ENCODE measurements around the gene SLC11A1.

Gene SLC11A1

DNA sequence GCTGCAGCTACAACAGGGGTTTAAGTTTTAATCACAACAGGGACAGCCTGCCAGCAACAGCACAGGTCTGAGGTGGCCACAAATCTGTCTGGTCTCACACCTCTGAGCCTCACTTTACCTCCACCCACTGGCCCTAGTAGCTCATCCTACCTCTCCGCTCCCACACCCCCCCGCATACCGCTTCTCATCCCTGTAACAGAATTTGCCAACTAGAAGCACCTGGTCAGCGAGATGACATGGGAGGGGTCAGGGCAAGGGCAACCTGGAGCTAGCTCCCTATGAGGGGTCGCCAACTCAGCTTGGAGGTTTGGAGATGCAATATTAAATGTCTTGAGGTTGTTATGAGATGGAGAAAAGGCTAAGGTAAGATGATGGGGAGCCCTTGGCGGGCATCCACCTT is 17.9 kb upstream of the SLC11A1 start:
- DNase-seq (ENCODE audit: low read depth, low spot score), result no peak
- no peak overlapping the region for H3K27ac ChIP-seq

DNA sequence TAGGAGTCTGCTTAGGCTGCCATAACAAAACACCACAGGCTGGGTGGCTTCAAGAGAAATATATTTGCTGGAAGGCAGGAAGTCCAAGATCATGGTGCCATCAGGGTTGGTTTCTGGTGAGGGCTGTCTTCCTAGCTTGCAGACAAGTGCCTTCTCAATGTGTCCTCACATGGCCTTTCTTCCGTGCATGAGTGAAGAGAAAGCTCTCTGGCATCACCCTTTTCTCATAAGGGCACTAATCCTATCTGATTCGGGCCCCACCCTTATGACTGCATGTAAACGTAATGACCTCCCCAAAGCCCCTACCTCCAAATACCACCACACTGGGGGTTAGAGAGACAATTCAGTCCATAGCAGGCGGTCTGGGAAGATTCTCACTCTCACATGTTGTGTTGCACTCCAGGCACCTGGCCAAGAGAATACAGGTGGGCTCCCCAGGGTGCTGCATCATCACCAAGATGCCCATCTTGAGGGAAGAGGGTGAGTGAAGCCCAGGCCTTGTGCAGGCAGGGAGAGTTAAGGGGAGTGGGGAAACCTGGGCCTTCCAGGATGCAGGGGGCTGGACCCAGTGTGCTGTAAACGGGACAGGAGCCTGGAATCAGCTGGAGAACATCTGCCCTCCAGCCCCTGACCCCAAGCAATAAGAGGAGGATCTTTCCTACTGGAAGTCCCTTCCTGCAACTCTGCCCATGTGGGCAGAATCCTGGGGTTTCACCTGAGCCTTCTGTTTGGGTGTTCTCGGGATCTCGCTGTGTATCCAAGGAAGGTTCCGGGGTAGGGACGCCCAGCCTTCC is 15.3 kb upstream of the SLC11A1 start:
- DNase-seq (ENCODE audit: low read depth, low spot score), result no peak
- H3K27ac ChIP-seq, result no peak overlapping the region

DNA sequence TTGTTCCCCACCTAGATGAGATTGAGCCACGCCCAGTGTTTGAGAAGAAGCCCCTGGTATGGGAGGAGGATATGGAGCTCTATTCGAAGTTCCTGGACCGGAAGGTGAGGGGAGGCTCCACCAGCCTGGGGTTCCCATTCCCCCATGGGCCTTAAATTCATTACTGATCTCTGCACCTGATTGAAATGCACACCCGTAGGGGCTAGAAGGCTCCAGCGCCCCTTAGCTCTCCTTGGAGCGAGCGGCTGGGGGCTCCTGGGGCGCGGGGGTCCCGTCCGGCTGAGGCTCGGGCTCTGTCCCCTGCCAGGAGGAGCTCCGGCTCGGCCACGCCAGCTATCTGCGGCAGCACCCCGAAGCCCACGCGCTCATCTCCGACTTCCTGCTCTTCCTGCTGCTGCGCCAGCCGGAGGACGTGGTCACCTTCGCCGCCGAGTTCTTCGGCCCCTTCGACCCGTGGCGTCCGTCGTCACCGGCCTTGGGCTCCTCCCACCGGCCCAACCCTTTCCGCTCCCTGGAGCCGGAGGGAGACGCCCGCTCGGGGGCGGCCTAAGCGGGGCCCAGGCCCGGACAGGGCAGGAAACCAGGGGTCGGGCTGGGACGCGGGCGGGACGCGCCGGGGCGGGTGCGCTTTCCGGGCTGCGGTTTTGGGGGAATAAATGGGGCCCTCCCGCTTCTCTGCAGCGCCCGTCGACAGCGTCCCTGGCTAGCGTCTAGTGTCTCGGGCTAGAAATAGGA is 14.5 kb upstream of the SLC11A1 start:
- DNase-seq (ENCODE audit: low read depth, low spot score), result no peak
- no peak overlapping the region for H3K27ac ChIP-seq

DNA sequence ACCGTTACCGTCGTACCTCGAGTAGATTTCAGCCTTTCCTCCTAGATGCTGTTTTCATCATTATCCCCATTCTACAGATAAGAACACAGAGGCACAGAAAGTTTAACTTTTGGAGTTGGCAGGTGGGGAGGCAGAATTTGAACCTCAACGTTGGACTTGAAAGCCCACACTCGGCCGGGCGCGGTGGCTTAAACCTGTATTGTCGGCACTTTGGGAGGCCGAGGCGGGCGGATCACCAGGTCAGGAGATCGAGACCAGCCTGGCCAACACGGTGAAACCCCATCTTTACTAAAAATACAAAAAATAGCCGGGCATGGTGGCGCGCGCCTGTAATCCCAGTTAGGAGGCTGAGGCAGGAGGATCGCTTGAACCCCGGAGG is 13.9 kb upstream of the SLC11A1 start:
- H3K27ac ChIP-seq, result no peak overlapping the region
- no peak for DNase-seq (ENCODE audit: low read depth, low spot score)

DNA sequence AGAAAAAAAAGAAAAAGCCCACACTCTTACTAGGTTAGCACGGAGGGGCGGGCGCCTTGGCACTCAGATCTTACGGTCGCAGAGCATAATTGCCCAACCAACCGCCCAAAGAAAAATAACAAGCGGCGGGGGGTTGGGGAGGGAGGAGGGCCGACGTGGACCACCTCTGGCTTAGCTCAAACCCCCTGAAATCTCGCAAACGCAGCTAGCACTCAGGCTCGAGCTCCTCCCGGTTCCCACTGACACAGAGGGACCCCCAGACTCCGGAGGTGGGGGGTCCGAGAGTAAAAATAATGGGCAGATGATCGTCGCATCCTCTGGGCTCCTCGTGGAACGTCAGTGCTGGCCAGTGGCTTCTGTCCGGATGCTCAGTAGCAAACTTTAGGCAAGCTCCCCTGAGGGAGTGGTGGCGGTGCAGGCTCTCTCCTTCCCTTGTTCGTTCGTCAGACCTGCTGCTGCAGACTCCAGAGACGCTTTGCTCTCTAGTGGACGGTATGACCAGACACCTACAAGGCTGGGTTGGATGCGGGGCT is 13.4 kb upstream of the SLC11A1 start:
- no peak overlapping the region for H3K27ac ChIP-seq
- DNase-seq (ENCODE audit: low read depth, low spot score), result no peak

DNA sequence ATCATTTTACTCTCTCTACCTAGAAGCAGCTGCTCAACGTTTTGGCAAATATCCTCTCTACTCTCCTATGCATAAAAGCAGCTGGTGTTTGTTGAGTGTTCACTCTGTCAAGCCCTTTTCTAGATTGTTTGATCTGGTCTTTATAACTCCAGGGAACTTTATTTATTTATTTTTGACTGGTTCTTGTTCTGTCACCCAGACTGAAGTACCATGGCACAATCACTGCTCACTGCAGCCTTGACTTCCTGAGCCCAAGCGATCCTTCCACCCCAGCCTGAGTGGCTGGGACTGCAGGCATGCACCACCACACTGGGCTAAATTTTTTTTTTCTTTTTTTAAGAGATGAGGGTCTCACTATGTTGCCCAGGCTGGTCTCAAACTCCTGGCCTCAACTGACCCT is 12.7 kb upstream of the SLC11A1 start:
- no peak for DNase-seq (ENCODE audit: low read depth, low spot score)
- no peak overlapping the region for H3K27ac ChIP-seq

DNA sequence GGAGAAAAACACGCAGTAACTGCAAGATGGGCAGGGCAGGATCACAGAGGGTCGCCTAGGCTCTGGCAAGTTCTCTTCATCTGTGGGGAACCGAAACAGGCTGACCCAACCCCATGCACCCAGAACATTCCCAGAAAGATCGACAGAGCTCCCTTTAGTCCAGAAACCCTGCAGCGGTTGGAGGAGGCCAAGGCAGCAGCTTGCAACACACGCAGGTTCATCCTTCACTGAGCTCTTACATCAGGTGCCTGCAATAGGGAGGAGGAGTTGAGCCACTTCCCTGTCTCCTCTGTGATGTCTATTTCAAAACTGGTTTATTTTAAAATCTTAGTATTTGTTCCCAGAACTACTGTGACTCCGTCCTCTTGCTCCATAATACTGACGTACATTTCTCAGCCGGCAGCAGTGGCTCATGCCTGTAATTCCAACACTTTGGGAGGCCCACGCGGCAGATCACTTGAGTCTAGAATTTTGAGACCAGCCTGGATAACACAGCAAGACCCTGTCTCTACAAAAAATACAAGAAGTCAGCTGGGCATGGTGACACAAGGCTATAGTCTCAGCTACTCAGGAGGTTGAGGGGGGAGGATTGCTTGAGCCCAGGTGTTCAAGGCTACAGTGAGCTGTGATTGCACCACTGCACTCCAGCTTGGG is 11.5 kb upstream of the SLC11A1 start:
- no peak for DNase-seq (ENCODE audit: low read depth, low spot score)
- H3K27ac ChIP-seq, result no peak overlapping the region

DNA sequence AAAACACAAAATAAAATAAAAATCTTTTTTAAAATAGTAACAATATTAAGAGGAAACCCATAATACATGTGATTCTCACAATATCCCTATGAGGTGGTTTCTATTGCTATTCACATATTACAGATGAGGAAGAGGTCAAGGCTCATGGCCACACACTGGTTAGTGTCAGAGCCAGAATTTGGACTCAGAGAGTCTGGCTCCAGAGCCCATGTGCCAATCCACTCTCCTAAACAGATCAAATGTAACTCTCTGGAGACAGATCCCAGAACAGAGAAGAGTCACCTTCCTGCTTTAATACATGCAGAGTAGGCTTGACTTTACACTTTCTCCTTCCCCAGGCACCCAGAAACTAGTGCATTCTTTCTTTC is 10.1 kb upstream of the SLC11A1 start:
- no peak overlapping the region for H3K27ac ChIP-seq
- no peak for DNase-seq (ENCODE audit: low read depth, low spot score)

DNA sequence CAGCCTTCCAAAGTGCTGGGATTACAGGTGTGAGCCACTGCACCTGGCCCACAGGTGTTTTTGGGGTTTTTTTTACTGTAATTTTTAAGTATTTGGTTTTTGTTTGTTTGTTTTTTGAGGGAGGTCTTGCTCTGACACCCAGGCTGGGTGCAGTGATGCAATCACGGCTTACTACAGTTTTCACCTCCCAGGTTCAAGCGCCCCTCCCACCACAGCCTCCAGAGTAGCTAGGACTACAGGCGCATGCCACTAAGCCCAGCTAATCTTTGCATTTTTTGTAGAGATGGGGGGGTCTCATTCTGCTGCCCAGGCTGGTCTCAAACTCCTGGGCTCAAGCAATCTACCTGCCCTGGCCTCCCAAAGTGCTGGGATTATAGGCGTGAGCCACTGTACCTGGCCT is 7.3 kb upstream of the SLC11A1 start:
- H3K27ac ChIP-seq, result no peak overlapping the region
- no peak for DNase-seq (ENCODE audit: low read depth, low spot score)

DNA sequence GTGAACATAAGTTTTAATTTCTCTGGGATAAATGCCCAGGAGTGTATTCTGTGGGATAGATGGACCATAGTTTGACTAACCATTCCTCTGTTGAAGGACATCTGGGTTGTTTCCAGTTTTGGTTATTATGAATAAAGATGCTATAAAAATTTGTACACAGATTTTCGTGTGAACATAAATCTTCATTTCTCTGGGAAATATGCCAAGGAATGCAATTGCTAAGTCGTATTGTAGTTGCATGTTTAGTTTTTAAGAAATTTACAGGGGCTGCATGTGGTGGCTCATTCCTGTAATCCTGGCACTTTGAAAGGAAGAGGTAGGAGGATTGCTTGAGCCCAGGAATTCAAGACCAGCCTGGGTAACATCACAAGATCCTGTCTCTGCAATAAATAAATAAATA is 6.9 kb upstream of the SLC11A1 start:
- no peak overlapping the region for H3K27ac ChIP-seq
- DNase-seq (ENCODE audit: low read depth, low spot score), result no peak

DNA sequence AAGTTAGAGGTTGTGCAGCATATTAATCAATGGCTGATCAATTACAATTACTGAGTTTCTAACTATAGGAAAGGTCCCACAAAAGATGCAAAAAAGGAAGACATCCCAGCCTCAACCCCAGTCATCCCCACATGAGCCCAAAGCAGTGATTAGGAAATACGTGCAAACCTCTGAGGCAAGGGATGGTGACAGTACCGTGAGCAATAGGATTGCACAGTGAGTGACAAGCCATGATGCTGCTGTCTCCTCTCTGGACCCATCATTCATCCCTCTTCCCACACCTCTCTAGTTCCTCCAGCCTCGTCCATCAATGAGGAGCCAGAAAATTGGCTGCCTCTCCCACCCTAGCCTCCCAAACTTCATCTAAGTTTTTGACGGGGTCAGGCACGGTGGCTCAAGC is 4.0 kb upstream of the SLC11A1 start:
- no peak overlapping the region for H3K27ac ChIP-seq
- DNase-seq (ENCODE audit: low read depth, low spot score), result no peak

DNA sequence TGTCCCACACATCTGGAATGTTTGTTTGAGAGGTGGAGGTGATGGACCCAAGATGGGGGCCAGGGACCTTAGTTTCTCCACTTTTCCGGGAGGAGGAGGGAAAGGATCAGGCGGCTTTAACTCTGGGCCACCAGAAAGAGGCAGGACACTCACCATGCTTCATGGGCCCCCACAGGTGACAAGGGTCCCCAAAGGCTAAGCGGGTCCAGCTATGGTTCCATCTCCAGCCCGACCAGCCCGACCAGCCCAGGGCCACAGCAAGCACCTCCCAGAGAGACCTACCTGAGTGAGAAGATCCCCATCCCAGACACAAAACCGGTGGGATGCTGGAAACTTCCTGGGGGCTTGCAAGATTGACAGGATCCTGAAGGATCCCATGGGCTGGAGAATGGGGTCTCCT is 712 bp downstream of the SLC11A1 start:
- no peak for DNase-seq (ENCODE audit: low read depth, low spot score)
- no peak overlapping the region for H3K27ac ChIP-seq

DNA sequence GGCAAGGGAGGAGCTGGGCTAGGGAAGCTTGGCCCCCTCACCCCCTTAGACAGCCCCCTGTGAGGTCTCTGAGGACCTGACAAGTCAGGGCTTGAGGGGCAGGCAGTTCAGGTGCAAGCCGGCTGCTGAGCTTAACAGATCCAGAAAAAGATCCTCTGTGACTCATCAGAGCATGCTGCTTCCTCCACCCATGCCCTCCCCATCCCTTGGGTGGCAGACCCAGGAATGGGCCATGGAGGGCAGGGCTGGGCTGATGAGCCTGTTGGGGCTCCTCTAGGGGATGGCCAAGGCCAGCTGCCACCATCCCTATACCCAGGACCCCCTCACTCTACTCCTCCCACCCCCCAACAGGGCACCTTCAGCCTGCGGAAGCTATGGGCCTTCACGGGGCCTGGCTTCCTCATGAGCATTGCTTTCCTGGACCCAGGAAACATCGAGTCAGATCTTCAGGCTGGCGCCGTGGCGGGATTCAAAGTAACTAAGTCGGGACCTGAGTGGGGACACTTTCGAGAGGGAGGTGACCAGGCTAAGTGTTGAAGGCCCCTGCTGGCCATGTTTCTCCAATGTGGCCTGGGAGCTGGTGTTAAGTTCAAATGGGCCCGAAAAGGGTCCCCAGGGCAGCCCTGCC is 1.9 kb downstream of the SLC11A1 start:
- no peak overlapping the region for H3K27ac ChIP-seq
- DNase-seq (ENCODE audit: low read depth, low spot score), result no peak

DNA sequence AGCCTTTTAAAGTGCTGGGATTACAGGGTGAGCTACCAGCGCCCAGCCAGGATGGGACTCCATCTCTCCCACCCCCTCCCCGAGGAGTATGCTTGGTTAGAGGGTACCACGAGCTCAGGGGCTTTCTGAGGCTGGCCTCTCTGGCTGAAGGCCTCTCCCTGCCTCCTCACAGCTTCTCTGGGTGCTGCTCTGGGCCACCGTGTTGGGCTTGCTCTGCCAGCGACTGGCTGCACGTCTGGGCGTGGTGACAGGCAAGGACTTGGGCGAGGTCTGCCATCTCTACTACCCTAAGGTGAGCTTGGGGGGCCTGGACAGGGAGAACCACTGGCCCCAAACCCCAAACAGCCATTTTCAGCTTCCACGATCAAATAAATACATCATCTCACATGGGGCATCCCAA is 2.9 kb downstream of the SLC11A1 start:
- no peak overlapping the region for H3K27ac ChIP-seq
- DNase-seq (ENCODE audit: low read depth, low spot score), result no peak

DNA sequence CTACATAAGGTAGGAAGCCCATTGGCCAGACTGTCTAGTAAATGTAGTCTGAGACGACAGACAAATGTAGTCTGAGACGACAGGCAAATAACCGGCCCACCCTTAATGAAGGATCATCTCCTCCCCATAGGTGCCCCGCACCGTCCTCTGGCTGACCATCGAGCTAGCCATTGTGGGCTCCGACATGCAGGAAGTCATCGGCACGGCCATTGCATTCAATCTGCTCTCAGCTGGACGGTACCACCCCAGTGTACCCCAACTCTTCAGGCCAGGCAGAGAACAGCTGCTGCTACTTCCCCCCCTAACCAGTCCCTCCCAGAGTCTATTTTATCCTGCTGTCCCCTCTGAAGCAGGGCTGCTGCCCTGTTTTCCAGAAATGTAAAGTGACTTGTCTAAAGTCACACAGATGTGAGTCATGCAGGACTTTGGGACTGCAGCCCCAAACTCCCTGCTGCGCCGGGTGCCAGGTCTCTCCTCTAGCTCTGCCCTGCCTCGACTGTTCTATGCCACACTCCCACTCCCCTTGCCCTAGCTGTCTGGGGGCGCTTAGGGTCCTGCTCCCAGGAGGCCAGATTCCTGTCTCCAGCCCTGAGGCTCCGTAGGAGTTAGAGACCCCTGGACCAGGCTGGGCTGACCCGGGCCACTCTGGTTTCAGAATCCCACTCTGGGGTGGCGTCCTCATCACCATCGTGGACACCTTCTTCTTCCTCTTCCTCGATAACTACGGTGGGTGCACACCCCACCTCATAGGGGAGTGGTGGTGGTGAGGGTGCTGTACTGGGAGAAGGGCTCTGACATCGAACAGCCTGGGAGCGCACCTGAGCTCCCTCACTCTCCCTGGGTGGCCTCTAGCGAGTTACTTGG is 4.7 kb downstream of the SLC11A1 start:
- DNase-seq (ENCODE audit: low read depth, low spot score), result no peak
- H3K27ac ChIP-seq, result no peak overlapping the region

DNA sequence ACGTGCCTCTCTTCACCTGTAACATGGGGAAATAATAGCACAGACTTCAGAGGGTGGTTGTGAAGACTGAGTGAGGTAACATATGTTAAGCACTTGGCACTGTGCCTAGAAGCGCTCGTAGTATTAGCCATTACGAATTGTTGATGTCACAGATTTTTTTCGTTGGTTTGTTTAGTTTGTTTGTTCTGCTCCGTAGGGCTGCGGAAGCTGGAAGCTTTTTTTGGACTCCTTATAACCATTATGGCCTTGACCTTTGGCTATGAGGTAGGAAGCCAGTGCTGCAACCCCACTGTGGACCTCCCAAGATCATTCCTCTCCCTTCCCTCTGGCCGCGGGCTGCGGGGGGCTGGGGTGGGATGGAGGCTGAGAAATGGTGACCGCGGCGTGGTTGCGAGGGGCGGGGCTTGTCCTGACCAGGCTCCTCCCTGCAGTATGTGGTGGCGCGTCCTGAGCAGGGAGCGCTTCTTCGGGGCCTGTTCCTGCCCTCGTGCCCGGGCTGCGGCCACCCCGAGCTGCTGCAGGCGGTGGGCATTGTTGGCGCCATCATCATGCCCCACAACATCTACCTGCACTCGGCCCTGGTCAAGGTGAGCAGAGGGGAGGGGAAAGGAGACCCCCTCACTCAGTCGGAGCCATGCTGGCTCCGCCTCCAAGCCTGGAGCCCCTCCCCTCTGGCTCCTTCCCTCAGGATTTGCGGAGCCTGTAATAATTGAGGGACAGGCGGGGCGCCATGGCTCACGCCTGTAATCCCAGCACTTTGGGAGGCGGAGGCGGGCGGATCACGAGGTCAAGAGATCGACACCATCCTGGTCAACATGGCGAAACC is 5.5 kb downstream of the SLC11A1 start:
- no peak for DNase-seq (ENCODE audit: low read depth, low spot score)
- H3K27ac ChIP-seq, result no peak overlapping the region

DNA sequence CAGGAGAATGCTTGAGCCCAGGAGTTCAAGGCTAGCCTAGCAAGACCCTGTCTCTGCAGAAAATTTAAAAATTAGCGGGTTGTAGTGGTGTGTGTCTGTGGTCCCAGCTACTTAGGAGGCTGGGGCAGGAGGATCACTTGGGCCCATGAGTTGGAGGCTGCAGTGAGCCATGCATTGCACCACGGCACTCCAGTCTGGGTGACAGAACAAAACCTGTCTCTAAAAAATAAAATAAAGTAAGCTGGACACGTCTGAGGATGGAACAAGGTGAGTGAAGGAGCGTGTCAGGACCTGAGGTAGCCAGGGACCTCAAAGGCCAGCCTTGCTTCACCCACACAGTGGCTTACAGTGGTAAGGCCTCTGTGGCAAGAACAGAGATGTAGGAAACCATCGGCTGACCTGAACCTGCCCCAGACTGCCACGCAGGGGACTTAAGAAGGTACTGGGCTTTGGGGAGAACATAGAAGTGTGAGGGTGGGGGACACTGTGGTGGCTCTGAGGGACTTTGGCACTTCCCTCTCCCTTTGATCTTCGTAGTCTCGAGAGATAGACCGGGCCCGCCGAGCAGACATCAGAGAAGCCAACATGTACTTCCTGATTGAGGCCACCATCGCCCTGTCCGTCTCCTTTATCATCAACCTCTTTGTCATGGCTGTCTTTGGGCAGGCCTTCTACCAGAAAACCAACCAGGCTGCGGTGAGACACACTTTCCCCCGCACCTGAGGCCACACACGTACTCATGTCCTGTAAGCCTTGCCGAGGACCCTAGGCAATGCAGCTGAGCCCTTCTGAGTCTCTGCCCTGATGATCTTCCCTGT is 7.5 kb downstream of the SLC11A1 start:
- no peak overlapping the region for H3K27ac ChIP-seq
- no peak for DNase-seq (ENCODE audit: low read depth, low spot score)

DNA sequence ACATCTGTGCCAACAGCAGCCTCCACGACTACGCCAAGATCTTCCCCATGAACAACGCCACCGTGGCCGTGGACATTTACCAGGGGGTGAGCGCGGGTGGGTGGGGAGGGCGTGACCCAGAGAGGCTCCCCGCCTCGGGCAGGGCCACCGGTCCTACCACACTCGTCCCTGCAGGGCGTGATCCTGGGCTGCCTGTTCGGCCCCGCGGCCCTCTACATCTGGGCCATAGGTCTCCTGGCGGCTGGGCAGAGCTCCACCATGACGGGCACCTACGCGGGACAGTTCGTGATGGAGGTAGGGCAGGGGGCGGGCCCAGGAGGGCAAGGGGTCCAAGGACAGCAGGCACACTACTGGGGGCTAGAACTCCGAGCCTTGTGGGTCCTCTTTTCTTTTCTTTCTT is 9.1 kb downstream of the SLC11A1 start:
- no peak overlapping the region for H3K27ac ChIP-seq
- no peak for DNase-seq (ENCODE audit: low read depth, low spot score)

Data from epithelial cell of prostate (primary cell).